GM18505 (cell line): ENCODE results near the gene C10orf88.

ENCODE experiments used
- ATAC-seq: cut with Tn5 transposase; IDR thresholded peaks from one replicate; pipeline ENCODE4 v1.9.1; 2021; ENCODE audit not compliant: unreplicated experiment
- POLR2A ChIP-seq: IDR thresholded peaks from 4 replicates; pipeline ENCODE4 v1.6.1; 2011; ENCODE audit warnings: borderline replicate concordance; ENCODE audit not compliant: insufficient read depth, insufficient read length; ENCODE audit errors: extremely low read depth

C10orf88 gene

DNA sequence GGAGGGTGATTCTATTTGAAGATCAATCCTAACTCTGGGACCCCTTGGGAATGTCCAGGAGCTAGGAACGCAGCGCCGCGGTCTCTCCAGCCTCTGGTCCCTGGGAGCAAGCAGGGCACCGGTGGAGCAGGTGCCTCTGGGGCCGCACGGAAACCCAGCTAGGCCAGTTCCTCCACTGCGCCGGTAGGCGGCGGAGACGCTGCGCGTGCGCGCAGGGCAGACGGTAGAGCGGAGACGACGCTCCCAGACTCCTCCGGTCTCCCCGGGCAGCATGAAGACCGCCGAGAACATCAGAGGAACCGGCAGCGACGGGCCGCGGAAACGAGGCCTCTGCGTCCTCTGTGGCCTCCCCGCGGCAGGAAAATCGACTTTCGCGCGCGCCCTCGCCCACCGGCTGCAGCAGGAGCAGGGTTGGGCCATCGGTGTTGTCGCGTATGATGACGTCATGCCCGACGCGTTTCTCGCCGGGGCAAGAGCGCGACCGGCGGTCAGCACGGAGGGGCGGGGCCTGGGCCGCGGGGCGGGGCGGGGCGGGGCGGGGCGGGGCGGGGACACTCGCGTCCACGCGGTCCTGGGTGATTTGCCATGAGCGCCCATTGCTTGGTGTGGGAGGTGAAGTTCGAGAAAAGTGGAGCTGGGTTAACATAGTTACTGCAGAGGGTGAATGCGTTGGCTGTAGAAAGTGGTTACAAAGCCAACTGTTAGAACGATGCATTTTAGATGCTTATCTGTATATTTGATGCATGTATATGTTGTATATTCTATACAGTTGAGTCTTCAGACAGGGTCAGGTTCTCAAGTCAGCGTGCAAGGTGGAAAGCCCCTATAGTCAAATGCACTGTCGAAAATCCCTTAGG is 26.4 kb upstream of the C10orf88 start, which contains the start of gene PSTK:
TSS of gene PSTK (plus strand) at position 193 of the 857 bp plus-strand sequence. CDS start at position 272, 79 bp downstream.
- TF ChIP-seq POLR2A: peak; percentile 85
- peak; percentile 98 for ATAC-seq

GRCh38 chr10:122974543-122975064 is 20.6 kb upstream of the C10orf88 start:
- TF ChIP-seq POLR2A: no peak
- no peak for ATAC-seq

GRCh38 chr10:122974023-122974422 is 20.0 kb upstream of the C10orf88 start:
- no peak for TF ChIP-seq POLR2A
- ATAC-seq: no peak

- TF ChIP-seq POLR2A: no peak
- ATAC-seq: no peak
Measured at GRCh38 chr10:122968698-122969097, 14.7 kb upstream of the C10orf88 start.

DNA sequence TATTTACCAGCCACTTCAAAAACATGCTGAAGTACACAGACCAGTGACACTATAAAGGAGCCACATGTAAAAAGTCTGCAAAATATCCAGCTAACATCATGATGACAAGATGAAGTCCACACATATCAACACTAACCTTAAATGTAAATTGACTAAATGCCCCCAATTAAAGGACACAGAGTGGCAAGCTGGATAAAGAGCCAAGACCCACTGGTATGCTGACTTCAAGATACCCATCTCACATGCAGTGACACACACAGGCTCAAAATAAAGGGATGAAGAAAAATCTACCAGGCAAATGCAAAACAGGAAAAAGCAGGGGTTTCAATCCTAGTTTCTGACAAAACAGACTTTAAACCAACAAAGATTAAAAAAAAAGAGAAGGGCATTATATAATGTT is 12.9 kb upstream of the C10orf88 start:
- no peak for TF ChIP-seq POLR2A
- no peak for ATAC-seq

DNA sequence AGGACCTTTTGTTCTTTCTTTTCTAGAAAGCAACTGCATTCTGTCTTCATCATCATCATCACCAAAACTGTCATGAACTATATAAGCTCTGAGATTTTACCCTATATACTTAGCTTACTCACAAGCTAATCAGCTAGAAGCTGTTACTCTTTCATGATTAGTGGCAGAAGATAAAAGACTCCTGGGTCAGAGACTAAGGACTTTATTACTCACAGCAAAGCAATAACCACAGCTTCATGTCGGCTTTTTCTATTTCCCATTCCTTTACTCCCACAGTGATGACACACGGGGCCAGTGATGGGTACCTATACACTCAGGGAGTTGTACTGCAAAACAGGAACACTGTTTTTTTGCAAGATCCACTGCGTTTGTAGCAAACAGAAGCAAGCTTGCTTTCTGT is 8.4 kb upstream of the C10orf88 start:
- ATAC-seq: no peak
- no peak for TF ChIP-seq POLR2A

DNA sequence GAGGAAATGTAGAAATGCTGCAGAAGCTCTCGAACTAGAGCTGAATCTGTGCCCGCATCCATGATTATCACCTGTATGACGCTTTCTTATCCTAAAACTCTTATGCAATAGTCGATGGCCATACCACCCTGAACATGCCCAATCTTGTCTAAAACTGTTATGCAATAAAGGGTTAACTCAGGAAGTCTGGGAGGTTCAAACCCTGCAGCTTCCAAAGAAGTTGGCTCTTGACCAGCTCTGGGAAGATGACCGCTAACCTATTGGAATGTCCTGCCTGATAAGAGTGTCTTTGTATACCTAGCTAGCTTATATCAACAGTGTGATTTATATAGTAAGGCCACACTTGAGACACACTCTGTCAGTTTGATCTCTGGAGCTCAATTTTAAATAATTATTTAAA is 3.4 kb upstream of the C10orf88 start:
- no peak for ATAC-seq
- no peak for TF ChIP-seq POLR2A

GRCh38 chr10:122955892-122956291 is 1.9 kb upstream of the C10orf88 start:
- ATAC-seq: no peak
- TF ChIP-seq POLR2A: no peak

- no peak for ATAC-seq
Measured at GRCh38 chr10:122954731-122955050, 664 bp upstream of the C10orf88 start.

DNA sequence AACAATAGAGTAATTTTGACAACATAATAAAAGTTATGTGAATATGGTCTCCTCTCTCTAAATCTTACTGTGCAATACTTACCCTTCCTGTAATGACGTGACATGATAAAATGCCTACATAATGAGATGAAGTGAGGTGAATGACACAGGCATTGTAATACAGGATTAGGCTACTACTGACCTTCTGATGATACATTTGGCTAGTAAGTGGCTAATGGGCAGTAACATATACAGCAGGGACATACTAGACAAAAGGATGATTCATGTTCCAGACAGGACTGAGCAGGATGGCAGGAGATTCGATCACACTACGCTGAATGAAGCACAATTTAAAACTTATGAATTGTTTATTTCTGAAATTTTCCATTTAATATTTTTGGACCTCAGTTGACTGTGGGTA is 4.7 kb downstream of the C10orf88 start:
- ATAC-seq: no peak
- no peak for TF ChIP-seq POLR2A

More at GRCh38 chr10:122954731-122955050, 664 bp upstream of the C10orf88 start:
- TF ChIP-seq POLR2A: no peak

DNA sequence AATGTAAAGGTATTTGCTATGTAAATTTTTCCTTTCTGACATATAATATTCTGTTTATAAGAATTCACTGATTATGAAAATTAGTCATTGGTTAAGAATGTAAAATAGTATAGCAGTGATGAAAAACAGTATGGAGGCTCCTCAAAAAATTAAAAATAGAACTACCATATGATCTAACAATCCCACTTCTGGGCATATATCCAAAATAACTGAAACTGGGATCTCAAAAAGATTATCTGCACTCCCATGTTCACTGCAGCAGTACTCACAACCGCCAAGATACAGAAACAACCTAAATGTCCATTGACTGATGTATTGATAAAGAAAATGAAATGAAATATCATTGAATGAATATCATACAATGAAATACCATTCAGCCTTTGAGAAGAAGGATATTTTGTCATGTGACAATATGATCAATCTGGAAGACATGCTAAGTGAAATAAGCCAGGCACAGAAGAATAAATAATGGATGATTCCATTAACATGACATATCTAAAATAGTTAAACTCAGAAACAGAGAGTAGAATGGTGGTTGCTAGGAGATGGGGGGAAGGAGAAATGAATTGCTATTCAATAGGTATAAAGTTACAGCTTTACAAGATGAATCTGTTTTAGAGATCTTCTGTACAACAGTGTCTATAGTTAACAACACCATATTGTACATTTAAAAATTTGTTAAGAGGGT is 14.0 kb downstream of the C10orf88 start:
- no peak for ATAC-seq

GRCh38 chr10:122939133-122939855 is 14.7 kb downstream of the C10orf88 start:
- no peak for ATAC-seq

More for the DNA sequence above, 14.0 kb downstream of the C10orf88 start:
- no peak for TF ChIP-seq POLR2A

More at GRCh38 chr10:122939133-122939855, 14.7 kb downstream of the C10orf88 start:
- no peak for TF ChIP-seq POLR2A
